ENCODE measurements around the gene PCID2.
"Not testable (repeated sequence)": the region's sequence is repeated elsewhere in the genome, so short reads cannot be mapped to it uniquely, and the experiment has no call there.

PCID2 gene

DNA sequence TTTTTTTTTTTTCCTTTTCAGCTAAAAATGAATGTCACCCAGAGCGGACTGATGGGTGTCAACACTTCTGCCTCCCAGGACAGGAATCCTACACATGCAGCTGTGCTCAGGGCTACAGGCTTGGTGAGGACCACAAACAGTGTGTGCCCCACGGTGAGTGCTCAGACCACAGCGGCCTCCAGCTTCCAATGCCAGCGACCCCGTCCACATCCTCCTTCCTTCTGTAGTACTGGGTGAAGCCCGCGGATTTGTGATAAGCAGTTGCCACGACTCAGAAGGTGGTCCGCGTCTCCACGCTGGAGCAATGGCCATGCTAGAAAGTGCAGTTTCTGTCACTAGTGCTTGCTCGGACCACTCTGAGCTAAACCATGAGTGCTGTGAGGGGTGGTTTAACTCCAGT is 44.0 kb downstream of the PCID2 start:
- peaks cover 5% of the 10 kb centered on the region for H3K36me3 ChIP-seq (ENCODE audit: insufficient read depth, low read length)
- no peak overlapping the region for H3K4me3 ChIP-seq (ENCODE audit: low read length)
- no peaks in the 10 kb centered on the region for H3K4me1 ChIP-seq (ENCODE audit: insufficient read depth, low read length)
- H3K27me3 ChIP-seq (ENCODE audit: insufficient read depth, low read length) = peaks cover 9% of the 10 kb centered on the region
- peaks cover 2% of the 10 kb centered on the region for H3K9me3 ChIP-seq (ENCODE audit: low read length)
- H2AFZ ChIP-seq (ENCODE audit: low read depth, low read length) = no peak overlapping the region

DNA sequence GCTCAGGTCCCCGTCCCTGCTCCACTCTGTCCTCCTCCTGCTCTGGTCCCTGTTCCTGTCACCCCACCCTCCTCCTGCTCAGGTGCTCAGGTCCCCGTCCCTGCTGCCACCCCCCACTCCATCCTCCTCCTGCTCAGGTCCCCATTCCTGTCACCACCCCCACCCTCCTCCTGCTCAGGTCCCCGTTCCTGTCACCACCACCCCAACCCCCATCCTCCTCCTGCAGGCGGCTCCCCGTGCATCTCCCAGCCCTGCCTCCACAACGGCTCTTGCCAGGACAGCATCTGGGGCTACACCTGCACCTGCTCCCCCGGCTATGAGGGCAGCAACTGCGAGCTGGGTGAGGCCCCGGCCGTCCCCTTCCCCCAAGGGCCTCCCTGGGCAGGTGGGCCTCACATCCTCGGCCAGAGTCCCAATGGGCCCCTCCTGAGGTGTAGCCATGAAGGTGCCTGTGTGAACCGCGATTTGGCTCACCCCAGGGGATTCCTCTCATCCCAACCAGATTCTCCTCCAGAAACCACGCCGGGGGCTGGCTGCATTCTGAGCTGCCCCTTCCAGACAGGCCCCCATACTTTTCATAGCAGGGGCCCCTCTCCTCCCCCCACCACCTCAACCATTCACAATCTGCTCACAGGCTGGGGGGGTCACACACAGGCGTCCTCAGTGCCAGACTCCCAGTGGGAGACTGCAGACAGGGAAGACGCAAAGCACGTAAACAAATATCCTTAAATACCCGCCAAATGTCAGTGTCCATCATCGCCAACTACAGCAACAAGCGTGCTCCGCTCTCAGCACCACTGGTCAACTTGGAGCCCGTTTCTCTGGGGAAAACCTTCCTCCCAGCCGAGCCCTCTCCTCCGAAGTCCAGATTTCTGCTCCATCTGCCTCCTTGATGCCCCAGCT is 45.4 kb downstream of the PCID2 start:
- H3K27me3 ChIP-seq (ENCODE audit: insufficient read depth, low read length) = peaks cover 11% of the 10 kb centered on the region
- peaks cover 7% of the 10 kb centered on the region for H3K4me1 ChIP-seq (ENCODE audit: insufficient read depth, low read length)
- peaks cover 2% of the 10 kb centered on the region for H3K36me3 ChIP-seq (ENCODE audit: insufficient read depth, low read length)
- H3K9me3 ChIP-seq (ENCODE audit: low read length) = peaks cover 2% of the 10 kb centered on the region
- H2AFZ ChIP-seq (ENCODE audit: low read depth, low read length) = no peak overlapping the region
- H3K4me3 ChIP-seq (ENCODE audit: low read length) = no peak overlapping the region

DNA sequence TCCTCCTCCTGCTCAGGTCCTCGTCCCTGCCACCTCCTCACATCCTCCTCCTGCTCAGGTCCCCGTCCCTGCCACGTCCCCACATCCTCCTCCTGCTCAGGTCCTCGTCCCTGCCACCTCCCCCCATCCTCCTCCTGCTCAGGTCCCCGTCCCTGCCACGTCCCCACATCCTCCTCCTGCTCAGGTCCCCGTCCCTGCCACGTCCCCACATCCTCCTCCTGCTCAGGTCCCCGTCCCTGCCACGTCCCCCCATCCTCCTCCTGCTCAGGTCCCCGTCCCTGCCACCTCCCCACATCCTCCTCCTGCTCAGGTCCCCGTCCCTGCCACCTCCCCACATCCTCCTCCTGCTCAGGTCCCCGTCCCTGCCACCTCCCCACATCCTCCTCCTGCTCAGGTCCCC is 46.5 kb downstream of the PCID2 start:
- H3K36me3 ChIP-seq (ENCODE audit: insufficient read depth, low read length); H3K4me3 ChIP-seq (ENCODE audit: low read length); H3K9me3 ChIP-seq (ENCODE audit: low read length); H2AFZ ChIP-seq (ENCODE audit: low read depth, low read length); H3K4me1 ChIP-seq (ENCODE audit: insufficient read depth, low read length): not testable (repeated sequence)
- H3K27me3 ChIP-seq (ENCODE audit: insufficient read depth, low read length) = peaks cover 15% of the 10 kb centered on the region

- Histone ChIP-seq H3K36me3 (ENCODE audit: insufficient read depth, low read length) (no peaks in the 10 kb centered on the region), H3K4me3 (ENCODE audit: low read length) (no peak overlapping the region), H3K4me1 (ENCODE audit: insufficient read depth, low read length) (peaks cover 7% of the 10 kb centered on the region), H3K9me3 (ENCODE audit: low read length) (no peaks in the 10 kb centered on the region), H3K27me3 (ENCODE audit: insufficient read depth, low read length) (peaks cover 15% of the 10 kb centered on the region), H2AFZ (ENCODE audit: low read depth, low read length) (no peak overlapping the region)
Observed at GRCh38 chr13:113161433-113161832, 47.0 kb downstream of the PCID2 start.

- peaks cover 2% of the 10 kb centered on the region for H3K9me3 ChIP-seq (ENCODE audit: low read length)
- H2AFZ ChIP-seq (ENCODE audit: low read depth, low read length) = no peak overlapping the region
- no peaks in the 10 kb centered on the region for H3K36me3 ChIP-seq (ENCODE audit: insufficient read depth, low read length)
- H3K4me3 ChIP-seq (ENCODE audit: low read length) = no peak overlapping the region
- peaks cover 15% of the 10 kb centered on the region for H3K27me3 ChIP-seq (ENCODE audit: insufficient read depth, low read length)
- peaks cover 7% of the 10 kb centered on the region for H3K4me1 ChIP-seq (ENCODE audit: insufficient read depth, low read length)
Observed at GRCh38 chr13:113160983-113161382, 47.5 kb downstream of the PCID2 start.

GRCh38 chr13:113159701-113160100 is 48.8 kb downstream of the PCID2 start:
- Histone ChIP-seq H3K36me3 (ENCODE audit: insufficient read depth, low read length) (no peaks in the 10 kb centered on the region), H3K4me1 (ENCODE audit: insufficient read depth, low read length) (peaks cover 7% of the 10 kb centered on the region), H3K4me3 (ENCODE audit: low read length) (no peak overlapping the region), H3K27me3 (ENCODE audit: insufficient read depth, low read length) (peaks cover 15% of the 10 kb centered on the region), H3K9me3 (ENCODE audit: low read length) (peaks cover 2% of the 10 kb centered on the region), H2AFZ (ENCODE audit: low read depth, low read length) (no peak overlapping the region)

- Histone ChIP-seq H2AFZ (ENCODE audit: low read depth, low read length) (no peak overlapping the region), H3K27me3 (ENCODE audit: insufficient read depth, low read length) (peaks cover 15% of the 10 kb centered on the region), H3K4me3 (ENCODE audit: low read length) (no peak overlapping the region), H3K9me3 (ENCODE audit: low read length) (peaks cover 2% of the 10 kb centered on the region), H3K4me1 (ENCODE audit: insufficient read depth, low read length) (peaks cover 10% of the 10 kb centered on the region), H3K36me3 (ENCODE audit: insufficient read depth, low read length) (no peaks in the 10 kb centered on the region)
Observed at GRCh38 chr13:113158946-113159345, 49.5 kb downstream of the PCID2 start.

DNA sequence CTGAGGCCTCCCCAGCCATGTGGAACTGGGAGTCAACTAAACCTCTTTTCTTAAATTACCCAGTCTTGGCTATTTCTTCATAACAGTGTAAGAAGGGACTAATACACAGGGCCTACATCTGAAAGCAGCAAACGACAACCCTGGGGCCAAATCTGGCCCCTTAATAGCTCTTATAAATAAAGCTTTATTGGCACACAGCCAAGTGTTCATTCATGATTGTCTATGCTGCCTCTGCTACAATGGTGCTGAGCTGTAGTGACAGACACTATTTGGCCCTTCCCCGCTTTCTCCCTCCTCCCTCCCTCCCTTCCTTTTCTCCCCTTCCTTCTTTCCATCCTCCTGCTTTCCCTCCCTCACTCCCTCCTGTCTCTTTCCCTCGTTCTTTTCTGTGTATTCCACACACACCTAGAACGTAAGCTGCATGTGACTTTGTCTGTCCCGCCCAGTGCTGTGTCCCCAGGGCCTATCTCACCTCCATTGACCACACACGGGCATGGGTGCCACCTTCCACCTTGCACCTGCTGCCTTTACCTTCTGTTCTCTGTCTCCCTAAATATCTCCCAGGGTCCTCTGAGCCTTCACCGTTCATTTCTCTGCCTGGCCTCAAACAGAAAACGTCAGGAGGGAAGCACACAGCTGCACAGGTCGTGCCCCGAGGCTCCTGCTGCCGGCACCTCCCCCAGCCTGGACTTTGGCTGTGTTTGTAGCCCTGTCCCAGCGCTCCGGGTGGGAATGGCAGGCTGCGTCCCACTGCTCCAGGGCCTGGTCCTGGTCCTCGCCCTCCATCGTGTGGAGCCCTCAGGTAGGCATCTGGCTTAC is 50.3 kb downstream of the PCID2 start, which contains the start of gene PROZ:
PROZ (plus strand) TSS at position 720 of the 819 bp plus-strand sequence; CDS start at position 733, 13 bp downstream.
- no peaks in the 10 kb centered on the region for H3K36me3 ChIP-seq (ENCODE audit: insufficient read depth, low read length)
- peaks cover 15% of the 10 kb centered on the region for H3K4me1 ChIP-seq (ENCODE audit: insufficient read depth, low read length)
- H3K4me3 ChIP-seq (ENCODE audit: low read length) = no peak within 1 kb of the TSS
- peaks cover 15% of the 10 kb centered on the region for H3K27me3 ChIP-seq (ENCODE audit: insufficient read depth, low read length)
- no peak within 1 kb of the TSS for H2AFZ ChIP-seq (ENCODE audit: low read depth, low read length)
- peaks cover 2% of the 10 kb centered on the region for H3K9me3 ChIP-seq (ENCODE audit: low read length)

DNA sequence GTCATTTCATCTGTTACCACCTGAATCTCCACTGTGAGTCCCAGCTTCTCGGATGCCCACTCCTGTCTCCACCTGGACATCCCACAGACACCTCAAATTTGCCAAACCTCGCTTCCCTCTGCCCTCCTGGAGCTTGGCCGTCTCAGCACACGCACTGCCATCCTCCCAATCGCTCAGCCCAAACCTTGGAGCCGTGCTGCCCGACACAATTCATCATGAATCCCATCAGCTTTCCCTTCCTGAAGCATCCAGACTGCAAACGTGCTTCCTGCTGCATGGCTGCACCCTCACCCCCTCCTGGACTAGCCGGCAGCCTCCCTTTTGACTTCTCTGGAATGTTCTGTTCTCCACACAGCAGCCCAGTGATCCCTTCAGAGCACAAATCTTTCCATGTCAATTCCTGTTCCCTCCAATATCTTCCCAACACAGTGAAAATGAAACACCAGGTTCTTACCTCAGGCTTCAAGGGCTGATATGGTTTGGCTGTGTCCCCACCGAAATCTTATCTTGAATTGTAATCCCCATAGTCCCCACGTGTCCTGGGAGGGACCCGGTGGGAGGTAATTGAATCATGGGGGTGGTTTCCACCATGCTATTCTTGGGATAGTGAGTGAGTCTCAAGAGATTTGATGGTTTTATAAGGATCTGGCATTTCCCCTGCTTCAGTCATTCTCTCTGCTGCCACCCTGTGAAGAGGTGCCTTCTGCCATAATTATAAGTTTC is 51.1 kb downstream of the PCID2 start:
- H3K4me3 ChIP-seq (ENCODE audit: low read length) = no peak overlapping the region
- peaks cover 19% of the 10 kb centered on the region for H3K27me3 ChIP-seq (ENCODE audit: insufficient read depth, low read length)
- H2AFZ ChIP-seq (ENCODE audit: low read depth, low read length) = no peak overlapping the region
- peaks cover 16% of the 10 kb centered on the region for H3K4me1 ChIP-seq (ENCODE audit: insufficient read depth, low read length)
- H3K9me3 ChIP-seq (ENCODE audit: low read length) = peaks cover 2% of the 10 kb centered on the region
- no peaks in the 10 kb centered on the region for H3K36me3 ChIP-seq (ENCODE audit: insufficient read depth, low read length)

- no peak overlapping the region for H3K4me3 ChIP-seq (ENCODE audit: low read length)
- H3K27me3 ChIP-seq (ENCODE audit: insufficient read depth, low read length) = peaks cover 15% of the 10 kb centered on the region
- H3K9me3 ChIP-seq (ENCODE audit: low read length) = peaks cover 2% of the 10 kb centered on the region
- no peaks in the 10 kb centered on the region for H3K36me3 ChIP-seq (ENCODE audit: insufficient read depth, low read length)
- H3K4me1 ChIP-seq (ENCODE audit: insufficient read depth, low read length) = peaks cover 16% of the 10 kb centered on the region
- H2AFZ ChIP-seq (ENCODE audit: low read depth, low read length) = no peak overlapping the region
Observed at GRCh38 chr13:113155982-113156655, 52.4 kb downstream of the PCID2 start.

DNA sequence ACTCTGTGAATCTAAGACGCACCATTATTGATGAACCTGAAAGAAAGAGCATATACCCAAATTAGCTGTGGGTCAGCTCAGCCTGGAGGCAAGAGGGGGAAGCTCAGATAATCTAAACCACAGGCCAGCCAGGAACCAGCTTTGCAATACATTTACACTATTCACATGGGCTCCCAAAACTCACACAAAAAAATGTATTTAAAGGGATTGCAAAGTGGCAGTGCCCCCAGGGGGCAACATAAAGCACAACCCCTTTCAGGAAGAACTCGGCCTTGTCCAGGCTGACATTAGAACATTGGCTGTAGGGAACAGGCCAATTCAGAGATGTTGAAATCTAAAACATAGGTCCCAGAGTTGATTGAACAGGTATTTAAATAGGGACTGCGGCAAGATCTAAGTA is 53.3 kb downstream of the PCID2 start:
- H2AFZ ChIP-seq (ENCODE audit: low read depth, low read length) = no peak overlapping the region
- H3K4me3 ChIP-seq (ENCODE audit: low read length) = no peak overlapping the region
- H3K4me1 ChIP-seq (ENCODE audit: insufficient read depth, low read length) = peaks cover 16% of the 10 kb centered on the region
- peaks cover 13% of the 10 kb centered on the region for H3K27me3 ChIP-seq (ENCODE audit: insufficient read depth, low read length)
- no peaks in the 10 kb centered on the region for H3K36me3 ChIP-seq (ENCODE audit: insufficient read depth, low read length)
- H3K9me3 ChIP-seq (ENCODE audit: low read length) = peaks cover 2% of the 10 kb centered on the region
